Epithelial cell of esophagus (primary cell): ENCODE results near the gene SPN.

Source experiments
- DNase-seq: peaks from one replicate; pipeline ENCODE4 v3.0.0; 2010; ENCODE audit warnings: low read depth
- H3K4me3 ChIP-seq: 2 replicates; pipeline ENCODE4 v1.5.1; 2011; ENCODE audit warnings: mild to moderate bottlenecking, low read length, control low read depth
- TF ChIP-seq, protein P1 (sequence below): IDR thresholded peaks from 2 replicates; pipeline ENCODE4 v1.5.1; 2011; ENCODE audit warnings: low read depth, mild to moderate bottlenecking, low read length, control low read depth, inconsistent platforms; ENCODE audit not compliant: insufficient read depth; ENCODE audit errors: missing control alignments

The SPN gene

DNA sequence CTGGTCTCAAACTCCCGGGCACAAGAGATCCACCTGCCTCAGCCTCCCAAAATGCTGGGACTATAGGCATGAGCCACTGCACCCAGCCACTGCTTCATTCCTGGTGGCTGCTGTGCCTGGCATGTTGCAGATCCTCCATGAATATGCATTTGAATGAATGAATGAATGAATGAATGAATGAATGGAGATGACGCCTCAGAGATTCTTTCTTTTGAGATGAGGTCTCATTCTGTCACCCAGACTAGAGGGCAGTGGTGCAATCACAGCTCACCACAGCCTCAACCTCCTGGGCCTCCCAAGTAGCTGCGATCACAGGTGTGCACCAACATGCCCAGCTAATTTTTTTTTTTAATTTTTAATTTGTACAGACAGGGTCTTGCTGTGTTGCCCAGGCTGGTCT is 5.2 kb downstream of the SPN start:
- TF ChIP-seq, protein P1, sequence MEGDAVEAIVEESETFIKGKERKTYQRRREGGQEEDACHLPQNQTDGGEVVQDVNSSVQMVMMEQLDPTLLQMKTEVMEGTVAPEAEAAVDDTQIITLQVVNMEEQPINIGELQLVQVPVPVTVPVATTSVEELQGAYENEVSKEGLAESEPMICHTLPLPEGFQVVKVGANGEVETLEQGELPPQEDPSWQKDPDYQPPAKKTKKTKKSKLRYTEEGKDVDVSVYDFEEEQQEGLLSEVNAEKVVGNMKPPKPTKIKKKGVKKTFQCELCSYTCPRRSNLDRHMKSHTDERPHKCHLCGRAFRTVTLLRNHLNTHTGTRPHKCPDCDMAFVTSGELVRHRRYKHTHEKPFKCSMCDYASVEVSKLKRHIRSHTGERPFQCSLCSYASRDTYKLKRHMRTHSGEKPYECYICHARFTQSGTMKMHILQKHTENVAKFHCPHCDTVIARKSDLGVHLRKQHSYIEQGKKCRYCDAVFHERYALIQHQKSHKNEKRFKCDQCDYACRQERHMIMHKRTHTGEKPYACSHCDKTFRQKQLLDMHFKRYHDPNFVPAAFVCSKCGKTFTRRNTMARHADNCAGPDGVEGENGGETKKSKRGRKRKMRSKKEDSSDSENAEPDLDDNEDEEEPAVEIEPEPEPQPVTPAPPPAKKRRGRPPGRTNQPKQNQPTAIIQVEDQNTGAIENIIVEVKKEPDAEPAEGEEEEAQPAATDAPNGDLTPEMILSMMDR: no peak
- DNase-seq: no peak
- no peak overlapping the region for H3K4me3 ChIP-seq

DNA sequence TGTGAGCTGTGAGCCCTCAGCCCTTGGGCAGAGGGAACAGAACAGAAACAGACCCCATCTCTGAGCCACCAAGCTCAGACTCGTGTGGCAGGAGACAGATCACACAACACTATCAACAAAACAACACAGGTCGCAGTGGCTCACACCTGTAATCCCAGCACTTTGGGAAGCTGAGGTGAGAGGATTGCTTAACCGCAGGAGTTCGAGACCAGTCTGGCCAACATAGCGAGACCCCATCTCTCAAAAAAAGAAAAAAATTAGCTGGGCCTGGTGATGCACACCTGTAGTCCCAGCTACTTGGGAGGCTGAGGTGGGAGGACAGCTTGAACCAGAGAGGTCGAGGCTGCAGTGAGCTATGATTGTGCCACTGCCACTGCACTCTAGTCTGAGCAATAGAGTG is 10.5 kb downstream of the SPN start:
- H3K4me3 ChIP-seq: no peak overlapping the region
- DNase-seq: no peak
- TF ChIP-seq, protein P1: no peak

DNA sequence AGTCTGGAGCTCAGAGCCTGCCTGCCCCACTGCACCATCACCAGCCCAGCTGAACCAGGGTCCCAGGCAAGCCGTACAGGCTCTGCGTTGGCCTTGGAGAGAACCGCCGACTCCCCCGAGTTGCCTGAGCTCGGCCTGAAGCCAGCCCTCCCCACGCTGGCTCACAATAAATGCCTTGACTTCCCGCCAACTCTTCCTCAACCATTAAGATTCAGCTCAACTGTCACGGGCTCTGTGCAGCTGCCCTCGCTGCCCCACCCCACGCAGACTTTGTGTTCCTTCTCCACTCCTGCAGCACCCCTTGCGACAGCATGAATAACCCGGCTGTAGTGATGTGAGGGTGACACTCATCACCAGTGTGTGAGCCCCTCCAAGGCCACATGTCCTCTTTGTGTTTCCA is 11.1 kb downstream of the SPN start:
- H3K4me3 ChIP-seq: no peak overlapping the region
- DNase-seq: no peak
- TF ChIP-seq, protein P1: no peak

DNA sequence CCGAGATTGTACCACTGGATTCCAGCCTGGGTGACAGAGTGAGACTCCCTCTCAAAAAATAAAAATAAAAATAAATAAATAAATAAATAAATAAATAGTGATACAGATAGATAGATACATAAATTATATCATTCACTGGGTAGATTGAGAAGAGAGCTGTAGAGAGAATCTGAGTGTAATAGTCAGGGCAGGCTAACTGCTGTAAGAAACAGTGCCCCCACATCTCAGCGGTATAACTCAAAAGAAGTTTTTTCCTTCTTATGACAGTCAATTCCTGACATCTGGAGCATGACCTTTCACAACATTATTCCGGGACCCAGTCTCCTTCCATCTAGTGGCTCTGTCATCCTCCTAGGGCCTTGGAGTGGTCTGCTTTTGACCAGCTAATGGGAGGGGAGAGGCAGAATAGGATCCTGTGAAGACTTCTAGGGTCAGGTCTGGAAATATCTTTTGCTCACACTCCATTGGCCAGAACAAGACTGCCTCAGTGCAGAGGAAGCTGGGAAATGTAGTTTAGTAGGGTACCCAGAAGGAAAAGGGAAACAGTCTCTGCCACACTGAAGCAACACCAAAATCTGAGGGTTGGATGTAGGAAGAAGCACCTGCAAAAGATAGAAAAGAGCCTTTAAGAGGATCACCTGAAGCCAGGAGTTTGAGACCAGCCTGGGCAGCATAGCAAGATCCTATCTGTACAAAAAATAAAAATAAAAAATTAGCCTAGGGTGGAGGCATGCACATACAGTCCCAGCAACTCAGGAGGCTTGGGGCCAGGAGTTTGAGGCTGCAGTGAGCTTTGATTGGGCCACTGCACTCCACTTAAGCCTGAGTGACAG is 13.0 kb downstream of the SPN start:
- peak; percentile 30 for DNase-seq

DNA sequence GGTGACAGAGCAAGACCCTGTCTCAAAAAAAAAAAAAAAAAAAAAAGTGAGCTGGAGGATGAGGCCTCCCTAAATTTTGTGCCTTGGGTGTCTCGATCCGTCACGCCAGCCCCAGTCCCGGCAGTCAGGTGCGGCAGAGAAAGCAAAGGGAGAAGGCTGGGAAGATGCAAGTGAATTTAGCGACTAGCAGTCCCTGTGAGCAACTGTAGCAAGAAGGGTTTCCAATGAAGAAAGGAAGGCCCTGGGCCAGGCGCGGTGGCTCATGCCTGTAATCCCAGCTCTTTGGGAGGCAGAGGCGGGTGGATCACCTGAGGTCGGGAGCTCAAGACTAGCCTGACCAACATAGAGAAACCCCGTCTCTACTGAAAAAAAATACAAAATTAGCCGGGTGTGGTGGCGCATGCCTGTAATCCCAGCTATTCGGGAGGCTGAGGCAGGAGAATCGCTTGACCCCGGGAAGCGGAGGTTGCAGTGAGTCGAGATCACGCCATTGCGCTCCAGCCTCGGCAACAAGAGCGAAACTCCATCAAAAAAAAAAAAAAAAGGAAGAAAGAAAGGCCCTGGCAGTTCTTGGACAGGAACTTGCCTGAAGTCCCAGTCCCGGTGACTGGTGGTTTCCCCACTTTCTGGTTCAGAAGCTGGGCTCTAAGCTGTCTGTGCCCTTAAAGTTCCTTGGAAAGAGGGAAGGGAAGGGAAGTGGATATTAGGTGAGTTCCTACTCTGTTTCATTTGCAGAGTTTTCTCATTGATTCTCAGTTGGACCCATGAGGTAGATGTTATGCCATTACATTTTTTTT is 14.1 kb downstream of the SPN start:
- H3K4me3 ChIP-seq: no peak overlapping the region
- TF ChIP-seq, protein P1: no peak
- DNase-seq: no peak

More for the DNA sequence above, 13.0 kb downstream of the SPN start:
- no peak overlapping the region for H3K4me3 ChIP-seq
- TF ChIP-seq, protein P1: no peak

DNA sequence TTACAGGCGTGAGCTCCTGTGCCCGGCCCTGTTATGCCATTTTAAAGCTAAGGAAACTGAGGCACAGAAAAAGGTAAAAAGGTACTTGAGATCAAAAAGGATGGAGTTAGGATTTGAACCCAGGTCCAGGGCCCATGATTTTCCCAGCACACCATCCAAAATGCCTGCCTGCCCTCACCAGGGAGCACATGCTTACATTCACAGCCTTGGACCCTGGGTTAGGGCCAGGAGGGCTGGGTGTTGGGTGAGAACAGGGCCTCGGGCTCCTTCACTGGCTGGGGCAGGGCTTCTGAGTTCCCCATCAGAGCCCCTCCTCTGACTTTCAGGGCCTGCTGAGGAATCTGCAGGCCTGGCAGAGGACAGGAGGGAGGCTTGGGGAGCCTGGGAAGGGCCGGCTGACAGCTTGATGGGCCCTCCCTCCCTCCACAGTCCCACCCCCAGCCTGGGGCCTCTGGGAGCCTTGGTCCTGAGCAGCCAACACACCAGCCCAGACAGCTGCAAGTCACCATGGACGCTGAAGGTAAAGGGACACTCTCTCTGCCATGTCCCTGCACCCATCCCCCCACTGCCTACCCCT is 15.7 kb downstream of the SPN start, which contains the start of gene QPRT:
Gene QPRT (plus strand): TSS at position 490 of the 577 bp plus-strand sequence. CDS start 18 bp downstream, at position 508.
- DNase-seq: no peak
- TF ChIP-seq, protein P1: no peak
- H3K4me3 ChIP-seq: no peak within 1 kb of the TSS
